Measurements from ENCODE around the gene DOK6.

DNA sequence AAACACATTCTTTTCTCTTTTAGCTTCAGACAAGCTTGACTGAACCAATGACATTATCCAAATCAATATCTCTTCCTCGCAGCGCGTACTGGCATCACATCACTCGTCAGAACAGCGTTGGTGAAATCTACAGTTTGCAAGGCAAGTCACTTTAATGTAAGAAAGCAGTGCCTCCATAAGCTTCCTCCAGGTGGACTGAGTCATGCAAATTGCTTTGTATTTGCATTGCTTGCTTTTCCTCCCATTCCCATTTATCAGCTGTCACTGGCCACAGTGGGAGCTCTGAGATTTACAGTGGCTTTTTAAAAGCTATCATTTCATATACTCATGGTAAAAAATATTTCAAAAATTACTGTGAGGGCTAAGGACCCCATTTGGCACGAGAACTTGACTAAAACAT is 357.0 kb downstream of the DOK6 start:
- TF ChIP-seq, protein P1, sequence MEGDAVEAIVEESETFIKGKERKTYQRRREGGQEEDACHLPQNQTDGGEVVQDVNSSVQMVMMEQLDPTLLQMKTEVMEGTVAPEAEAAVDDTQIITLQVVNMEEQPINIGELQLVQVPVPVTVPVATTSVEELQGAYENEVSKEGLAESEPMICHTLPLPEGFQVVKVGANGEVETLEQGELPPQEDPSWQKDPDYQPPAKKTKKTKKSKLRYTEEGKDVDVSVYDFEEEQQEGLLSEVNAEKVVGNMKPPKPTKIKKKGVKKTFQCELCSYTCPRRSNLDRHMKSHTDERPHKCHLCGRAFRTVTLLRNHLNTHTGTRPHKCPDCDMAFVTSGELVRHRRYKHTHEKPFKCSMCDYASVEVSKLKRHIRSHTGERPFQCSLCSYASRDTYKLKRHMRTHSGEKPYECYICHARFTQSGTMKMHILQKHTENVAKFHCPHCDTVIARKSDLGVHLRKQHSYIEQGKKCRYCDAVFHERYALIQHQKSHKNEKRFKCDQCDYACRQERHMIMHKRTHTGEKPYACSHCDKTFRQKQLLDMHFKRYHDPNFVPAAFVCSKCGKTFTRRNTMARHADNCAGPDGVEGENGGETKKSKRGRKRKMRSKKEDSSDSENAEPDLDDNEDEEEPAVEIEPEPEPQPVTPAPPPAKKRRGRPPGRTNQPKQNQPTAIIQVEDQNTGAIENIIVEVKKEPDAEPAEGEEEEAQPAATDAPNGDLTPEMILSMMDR (conservative IDR thresholded peaks at IDR 0.05; ENCODE audit: low read depth, low read length): no peak
- TF ChIP-seq EZH2 (IDR thresholded peaks at IDR 0.05; ENCODE audit: low read length, unreplicated experiment): no peak
